Measurements from ENCODE around the gene ZNF69.
"Not testable (repeated sequence)": the region's sequence is repeated elsewhere in the genome, so short reads cannot be mapped to it uniquely, and the experiment has no call there.

ZNF69 gene

DNA sequence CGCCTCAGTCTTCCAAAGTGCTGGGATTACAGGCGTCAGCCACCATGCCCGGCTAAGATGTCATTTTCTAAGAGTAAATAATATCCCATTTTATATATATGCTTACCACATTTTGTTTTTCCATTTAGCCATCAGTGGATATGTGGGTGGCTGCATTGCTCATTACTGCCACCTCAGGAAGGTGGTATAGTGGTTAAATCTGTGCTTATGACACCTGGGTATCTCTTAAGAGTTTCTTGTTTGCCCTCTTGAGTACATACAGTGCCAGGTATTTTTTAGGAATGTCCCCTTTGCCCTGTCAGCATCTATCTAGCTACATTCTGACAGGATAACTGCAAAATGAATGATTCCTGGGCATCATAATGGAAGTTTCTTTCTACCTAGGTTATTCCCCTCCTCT is 14.6 kb downstream of the ZNF69 start:
- no peak for DNase-seq (ENCODE audit: low read depth)

DNA sequence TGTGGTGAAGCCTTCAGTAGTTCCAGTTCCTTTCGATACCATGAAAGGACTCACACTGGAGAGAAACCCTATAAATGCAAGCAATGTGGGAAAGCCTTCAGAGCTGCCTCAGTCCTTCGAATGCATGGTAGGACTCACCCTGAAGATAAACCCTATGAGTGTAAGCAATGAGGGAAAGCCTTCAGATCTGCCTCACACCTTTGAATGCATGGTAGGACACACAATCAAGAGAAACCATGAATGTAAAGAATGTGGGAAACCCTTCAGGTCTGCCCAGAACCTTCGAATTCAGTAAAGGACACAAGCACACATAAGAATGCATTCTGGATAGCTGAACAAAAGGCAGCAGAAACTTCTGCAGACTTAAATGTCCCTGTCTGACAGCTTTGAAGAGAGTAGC is 18.3 kb downstream of the ZNF69 start:
- no peak for DNase-seq (ENCODE audit: low read depth)

GRCh38 chr19:11911937-11912336 is 24.4 kb downstream of the ZNF69 start:
- not testable (repeated sequence) for DNase-seq (ENCODE audit: low read depth)

GRCh38 chr19:11914417-11915051 is 27.0 kb downstream of the ZNF69 start:
- not testable (repeated sequence) for DNase-seq (ENCODE audit: low read depth)

- DNase-seq (ENCODE audit: low read depth), result no peak
Observed at GRCh38 chr19:11921852-11922495, 34.4 kb downstream of the ZNF69 start.

- DNase-seq (ENCODE audit: low read depth), result peak; percentile 80
Observed at GRCh38 chr19:11924886-11925650, 37.5 kb downstream of the ZNF69 start, which contains the start of gene ZNF700. Gene ZNF700 (plus strand): TSS chr19:11925107. CDS start chr19:11925211, 104 bp downstream.

DNA sequence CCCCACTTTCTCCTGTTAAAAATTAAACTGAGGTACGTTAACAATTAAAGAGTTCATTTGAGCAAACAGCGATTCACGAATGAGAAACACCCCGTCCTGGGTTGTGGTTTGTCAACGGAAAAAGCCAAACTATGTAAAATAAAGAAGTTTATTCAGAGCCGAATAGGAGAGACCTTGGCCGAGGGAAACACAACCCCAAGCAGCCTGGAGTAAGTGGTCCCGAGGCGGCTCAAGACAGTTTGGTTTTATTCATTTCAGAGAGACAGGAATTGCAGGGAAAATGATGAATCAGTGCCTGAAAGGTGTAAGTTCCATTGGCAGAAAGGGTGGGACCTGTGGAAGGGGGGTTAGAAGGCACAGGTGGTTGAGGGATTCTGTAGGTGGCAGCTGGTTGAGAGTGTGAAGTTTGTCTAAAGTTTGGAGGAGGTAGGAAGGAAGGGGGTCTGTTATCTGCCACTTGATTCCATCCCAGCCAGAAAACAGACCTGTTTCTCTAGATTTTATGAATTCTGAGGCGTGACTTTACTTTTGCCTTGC is 38.1 kb downstream of the ZNF69 start:
- DNase-seq (ENCODE audit: low read depth), result not testable (repeated sequence)

DNA sequence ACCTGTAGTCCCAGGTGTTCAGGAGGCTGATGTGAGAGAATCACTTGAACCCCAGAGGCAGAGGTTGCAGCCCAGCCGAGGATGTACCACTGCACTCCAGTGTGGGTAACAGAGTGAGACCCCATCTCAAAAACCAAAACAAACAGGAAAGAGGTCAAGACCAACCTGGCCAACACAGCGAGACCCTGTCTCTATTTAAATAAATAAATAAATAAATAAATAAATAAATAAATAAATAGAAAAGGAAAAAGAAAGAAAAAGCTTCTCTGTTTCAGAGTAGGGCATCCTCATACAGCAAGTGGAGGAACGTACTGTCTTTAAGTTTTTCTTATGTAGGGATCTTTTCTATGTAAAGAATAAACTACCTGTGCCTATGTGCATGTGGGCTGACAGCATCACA is 39.6 kb downstream of the ZNF69 start:
- no peak for DNase-seq (ENCODE audit: low read depth)

- no peak for DNase-seq (ENCODE audit: low read depth)
Observed at GRCh38 chr19:11931051-11931450, 43.5 kb downstream of the ZNF69 start.

GRCh38 chr19:11931513-11931912 is 43.9 kb downstream of the ZNF69 start:
- DNase-seq (ENCODE audit: low read depth), result no peak

GRCh38 chr19:11935829-11936228 is 48.2 kb downstream of the ZNF69 start:
- DNase-seq (ENCODE audit: low read depth), result not testable (repeated sequence)

DNA sequence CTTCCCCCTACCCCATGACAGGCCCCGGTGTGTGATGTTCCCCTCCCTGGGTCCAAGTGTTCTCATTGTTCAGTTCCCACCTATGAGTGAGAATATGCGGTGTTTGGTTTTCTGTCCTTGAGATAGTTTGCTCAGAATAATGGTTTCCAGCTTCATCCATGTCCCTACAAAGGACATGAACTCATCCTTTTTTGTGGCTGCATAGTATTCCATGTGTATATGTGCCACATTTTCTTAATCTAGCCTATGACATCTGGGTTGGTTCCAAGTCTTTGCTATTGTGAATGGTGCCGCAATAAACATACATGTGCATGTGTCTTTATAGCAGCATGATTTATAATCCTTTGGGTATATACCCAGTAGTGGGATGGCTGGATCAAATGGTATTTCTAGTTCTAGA is 50.8 kb downstream of the ZNF69 start:
- DNase-seq (ENCODE audit: low read depth), result not testable (repeated sequence)

GRCh38 chr19:11941361-11941887 is 53.8 kb downstream of the ZNF69 start:
- not testable (repeated sequence) for DNase-seq (ENCODE audit: low read depth)

DNA sequence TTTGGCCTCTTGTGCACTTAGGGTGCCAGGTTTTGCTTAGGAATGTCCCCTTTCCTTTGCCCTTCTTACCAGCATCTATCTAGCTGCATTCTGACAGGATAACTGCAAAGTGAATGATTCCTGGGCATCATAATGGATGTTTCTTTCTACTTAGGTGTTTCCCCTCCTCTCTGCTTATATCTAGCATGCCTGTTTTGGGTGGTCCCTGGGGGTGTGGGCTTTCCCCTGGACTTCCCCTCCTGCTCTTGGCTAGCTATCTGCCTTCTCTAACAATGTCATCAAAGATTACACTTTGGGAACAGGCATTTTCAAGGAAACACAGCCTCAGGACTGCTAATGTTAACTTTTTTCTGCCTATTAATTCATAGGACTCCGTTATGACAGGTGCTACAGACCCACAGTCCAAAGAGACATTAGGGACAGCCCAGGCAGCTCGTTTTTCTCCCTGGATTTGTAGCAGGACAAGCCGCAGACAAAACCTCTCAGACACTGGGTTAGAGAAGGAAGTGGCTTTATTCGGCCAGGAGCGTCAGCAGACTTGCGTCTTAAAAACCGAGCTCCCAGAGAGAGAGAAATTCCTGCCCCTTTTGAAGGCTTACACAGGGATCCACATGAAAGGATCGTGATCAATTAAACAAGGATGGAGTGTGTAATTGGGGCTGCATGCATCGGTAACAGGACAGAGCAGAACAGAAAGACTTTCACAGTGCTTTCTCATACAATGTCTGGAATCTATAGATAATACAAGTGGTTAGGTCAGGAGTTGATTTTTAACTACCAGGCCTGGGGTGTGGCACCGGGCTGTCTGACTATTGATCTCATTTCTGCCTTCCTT is 54.6 kb downstream of the ZNF69 start:
- DNase-seq (ENCODE audit: low read depth), result no peak

- DNase-seq (ENCODE audit: low read depth), result no peak
Observed at GRCh38 chr19:11942843-11943108, 55.2 kb downstream of the ZNF69 start.

DNA sequence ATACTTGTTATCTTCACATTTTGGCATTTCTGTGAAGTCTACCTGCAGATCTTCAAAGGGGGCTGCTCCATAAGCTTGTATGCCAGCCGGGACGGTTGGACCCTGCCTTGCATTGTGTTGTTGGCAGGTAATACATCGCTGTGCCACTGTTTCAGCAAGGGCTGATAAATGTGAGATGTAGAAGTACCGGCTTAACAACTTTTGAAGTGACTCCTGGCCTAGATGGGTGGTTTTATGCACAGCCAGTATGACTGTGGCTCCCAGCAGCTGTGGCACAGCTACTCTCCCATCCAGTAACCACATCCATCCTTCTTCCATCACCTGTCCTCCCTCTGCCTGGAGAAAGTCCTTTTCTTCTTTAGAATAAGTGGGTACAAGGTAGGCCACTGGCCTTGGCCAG is 57.1 kb downstream of the ZNF69 start:
- no peak for DNase-seq (ENCODE audit: low read depth)

- DNase-seq (ENCODE audit: low read depth), result no peak
Observed at GRCh38 chr19:11948646-11949045, 61.1 kb downstream of the ZNF69 start.

DNA sequence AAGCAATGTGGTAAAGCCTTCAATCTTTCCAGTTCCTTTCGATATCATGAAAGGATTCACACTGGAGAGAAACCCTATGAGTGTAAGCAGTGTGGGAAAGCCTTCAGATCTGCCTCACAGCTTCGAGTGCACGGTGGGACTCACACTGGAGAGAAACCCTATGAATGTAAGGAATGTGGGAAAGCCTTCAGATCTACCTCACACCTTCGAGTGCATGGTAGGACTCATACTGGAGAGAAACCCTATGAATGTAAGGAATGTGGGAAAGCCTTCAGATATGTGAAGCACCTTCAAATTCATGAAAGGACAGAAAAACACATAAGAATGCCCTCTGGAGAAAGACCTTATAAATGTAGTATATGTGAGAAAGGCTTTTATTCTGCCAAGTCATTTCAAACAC is 61.6 kb downstream of the ZNF69 start:
- no peak for DNase-seq (ENCODE audit: low read depth)

DNA sequence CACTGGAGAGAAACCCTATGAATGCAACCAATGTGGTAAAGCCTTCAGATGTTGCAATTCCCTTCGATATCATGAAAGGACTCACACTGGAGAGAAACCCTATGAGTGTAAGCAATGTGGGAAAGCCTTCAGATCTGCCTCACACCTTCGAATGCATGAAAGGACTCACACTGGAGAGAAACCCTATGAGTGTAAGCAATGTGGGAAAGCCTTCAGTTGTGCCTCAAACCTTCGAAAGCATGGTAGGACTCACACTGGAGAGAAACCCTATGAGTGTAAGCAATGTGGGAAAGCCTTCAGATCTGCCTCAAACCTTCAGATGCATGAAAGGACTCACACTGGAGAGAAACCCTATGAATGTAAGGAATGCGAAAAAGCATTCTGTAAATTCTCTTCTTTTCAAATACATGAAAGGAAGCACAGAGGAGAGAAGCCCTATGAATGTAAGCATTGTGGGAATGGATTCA is 62.1 kb downstream of the ZNF69 start:
- not testable (repeated sequence) for DNase-seq (ENCODE audit: low read depth)

DNA sequence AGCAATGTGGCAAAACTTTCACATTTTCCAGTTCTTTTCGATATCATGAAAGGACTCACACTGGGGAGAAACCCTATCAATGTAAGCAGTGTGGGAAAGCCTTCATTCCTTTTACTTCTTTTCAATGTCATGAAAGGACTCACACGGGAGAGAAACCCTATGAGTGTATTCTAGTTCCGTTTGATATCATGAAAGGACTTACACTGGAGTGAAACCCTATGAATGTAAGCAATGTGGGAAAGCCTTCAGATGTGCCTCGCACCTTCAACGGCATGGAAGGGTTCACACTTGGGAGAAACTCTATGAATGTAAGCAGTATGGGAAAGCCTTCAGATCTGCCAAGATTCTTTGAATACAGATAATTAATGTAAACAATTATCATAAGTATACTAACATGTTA is 62.7 kb downstream of the ZNF69 start:
- no peak for DNase-seq (ENCODE audit: low read depth)

Data from GM04504 (cell line).